ENCODE results near the gene HCAR3.
"Not testable (repeated sequence)": the region's sequence is repeated elsewhere in the genome, so short reads cannot be mapped to it uniquely, and the experiment has no call there.

HCAR3 gene

GRCh38 chr12:122687086-122687485, 29.5 kb downstream of the HCAR3 start:
- no peak for TF ChIP-seq CTCF (IDR thresholded peaks at IDR 0.05; ENCODE audit: borderline replicate concordance, insufficient read depth, low read depth, low read length)
- no peak overlapping the region for H3K4me3 ChIP-seq (ENCODE audit: low read depth, low read length)

GRCh38 chr12:122686538-122686937, 30.1 kb downstream of the HCAR3 start:
- H3K4me3 ChIP-seq (ENCODE audit: low read depth, low read length) = no peak overlapping the region
- no peak for TF ChIP-seq CTCF (IDR thresholded peaks at IDR 0.05; ENCODE audit: borderline replicate concordance, insufficient read depth, low read depth, low read length)

GRCh38 chr12:122684297-122684813, 32.3 kb downstream of the HCAR3 start:
- no peak for TF ChIP-seq CTCF (IDR thresholded peaks at IDR 0.05; ENCODE audit: borderline replicate concordance, insufficient read depth, low read depth, low read length)
- H3K4me3 ChIP-seq (ENCODE audit: low read depth, low read length) = no peak overlapping the region

- TF ChIP-seq CTCF (IDR thresholded peaks at IDR 0.05; ENCODE audit: borderline replicate concordance, insufficient read depth, low read depth, low read length) = no peak
- H3K4me3 ChIP-seq (ENCODE audit: low read depth, low read length) = no peak overlapping the region
Measured at GRCh38 chr12:122681814-122682213, 34.8 kb downstream of the HCAR3 start.

- not testable (repeated sequence) for H3K4me3 ChIP-seq (ENCODE audit: low read depth, low read length)
Measured at GRCh38 chr12:122680989-122681388, 35.6 kb downstream of the HCAR3 start.

GRCh38 chr12:122676781-122677180, 39.8 kb downstream of the HCAR3 start:
- not testable (repeated sequence) for H3K4me3 ChIP-seq (ENCODE audit: low read depth, low read length)

GRCh38 chr12:122676015-122676414, 40.6 kb downstream of the HCAR3 start:
- not testable (repeated sequence) for H3K4me3 ChIP-seq (ENCODE audit: low read depth, low read length)

GRCh38 chr12:122672515-122672914, 44.1 kb downstream of the HCAR3 start:
- no peak for TF ChIP-seq CTCF (IDR thresholded peaks at IDR 0.05; ENCODE audit: borderline replicate concordance, insufficient read depth, low read depth, low read length)
- no peak overlapping the region for H3K4me3 ChIP-seq (ENCODE audit: low read depth, low read length)

- no peak for TF ChIP-seq CTCF (IDR thresholded peaks at IDR 0.05; ENCODE audit: borderline replicate concordance, insufficient read depth, low read depth, low read length)
- H3K4me3 ChIP-seq (ENCODE audit: low read depth, low read length) = no peak overlapping the region
Measured at GRCh38 chr12:122669397-122670070, 47.1 kb downstream of the HCAR3 start.
